Pancreas (tissue), 10 donors: Measurements from ENCODE around the gene TINCR. TPM values are rescaled to one million over a fixed set of nuclear protein-coding genes. Genes with fewer than 3 reads are reported as not detected.

Source experiments
- ATAC-seq, 4 donors: fragments of 200-7000 bp; cut with Tn5 transposase; one replicate each; pipeline versions ENCODE4 v1.8.0 to v1.9.1; 2020; ENCODE audit warnings: mild to moderate bottlenecking in 4 of 4, moderate library complexity in 4 of 4
- DNase-seq, 6 donors: peaks; one replicate each; pipeline ENCODE4 v3.0.0-alpha.2; 2020
- FAIRE-seq: peaks from 2 replicates; lab custom pipeline; 2012; peaks lifted over from hg19 to GRCh38; lab: Jason Lieb, UNC
- H3K27ac ChIP-seq, 4 donors: fragments of 200-600 bp; sonication (generic); 1 replicate in 3 of 4; 2 replicates in 1 of 4; pipeline versions ENCODE4 v1.5.0 to v1.8.0; 2020
- H3K27me3 ChIP-seq, 4 donors: fragments of 200-600 bp; one replicate each; pipeline ENCODE4 v1.8.0; 2021
- H3K36me3 ChIP-seq, 3 donors: fragments of 200-600 bp; sonication (generic) in 1 of 3; one replicate each; pipeline versions ENCODE4 v1.5.0 to v1.8.0; 2020 to 2021
- H3K4me1 ChIP-seq, 3 donors: fragments of 200-600 bp; one replicate each; pipeline ENCODE4 v1.8.0; 2021
- H3K4me3 ChIP-seq, 4 donors: fragments of 200-600 bp; sonication (generic) in 2 of 4; one replicate each; pipeline versions ENCODE4 v1.5.0 to v1.8.0; 2020 to 2021
- H3K9me3 ChIP-seq, 4 donors: fragments of 200-600 bp; one replicate each; pipeline ENCODE4 v1.8.0; 2021
- CTCF ChIP-seq, 4 donors: fragments of 200-600 bp; sonication (generic) in 3 of 4; IDR thresholded peaks; one replicate each; pipeline versions ENCODE4 v1.5.0 to v1.8.0; 2021; ENCODE audit warnings: antibody characterized with exemption in 4 of 4
- WGBS, 2 donors: extraction: QIAGEN DNeasy Blood & Tissue Kit; methylation state at CpG; one replicate each; pipeline ENCODE4 v1.1.7; 2013; 5-methylcytosine and 5-hydroxymethylcytosine counted together
- intact Hi-C, 3 donors: fragments of 100-400 bp; cut with DNase I; formaldehyde crosslinking; loops; one replicate each; pipeline versions ENCODE4 v1.11.1 to v1.14.2; 2022
- polyA plus RNA-seq, 2 donors: library from polyadenylated mRNA; stranded (reverse); fragments of 200-250 nt; gene quantifications; one replicate each; pipeline ENCODE4 v1.2.3, GENCODE V29; 2013
- total RNA-seq, 6 donors: library from RNA; stranded (reverse); fragmentation: NEBNext Ultra II Directional in 4 of 6; extraction: Animal tissue kit (Norgen Biotek cat#: 25700) in 4 of 6; gene quantifications; one replicate each; pipeline versions ENCODE4 v1.2.1 to v1.2.4, GENCODE V29; 2021 to 2023
- donor health status: healthy with polysubstance abuse.
- donor health status: DM: no; HTN: no; CAD: no; lungs with moderate emphysema.
- donor health status: DM: no; HTN: no; CAD: no.
- donor health status: control.
- donor health status: control.
- donor health status: Bipolar disorder and iron deficiency.
- donor health status: DM: yes; HTN: yes; CAD: no.
- donor health status: DM: no; HTN: no; CAD: no.
- donor health status: DM: no; HTN: no; CAD: no.
- donor health status: DM: yes; HTN: yes; CAD: no.

TINCR gene
- total and polyA plus RNA-seq, 8 donors = 0.09 to 0.85 (median 0.22) TPM; not detected in 1

- WGBS, 2 donors = 90 to 91% methylated on average over 21 to 22 of the region's 22 CpGs
- H3K27me3 ChIP-seq = no peaks in the 10 kb centered on the region
- H3K9me3 ChIP-seq = no peaks in the 10 kb centered on the region
- H3K4me1 ChIP-seq = no peaks in the 10 kb centered on the region
- H3K4me3 ChIP-seq = no peak overlapping the region
- intact Hi-C loops = no loop called here
- no peak overlapping the region for H3K27ac ChIP-seq
- peaks cover 14 to 89% (median 57%) of the 10 kb centered on the region in 3 donors for H3K36me3 ChIP-seq
- no peak for FAIRE-seq
- DNase-seq = no peak
- TF ChIP-seq CTCF (IDR thresholded peaks at IDR 0.05) = no peak
- ATAC-seq = no peak
Observed at GRCh38 chr19:5590151-5590864, 22.6 kb upstream of the TINCR start.

GRCh38 chr19:5588906-5589676 is 21.3 kb upstream of the TINCR start:
- 84 to 87% methylated on average over 30 of the region's 30 CpGs for WGBS, 2 donors
- no peak for ATAC-seq
- no peaks in the 10 kb centered on the region for H3K4me1 ChIP-seq
- no peak overlapping the region for H3K4me3 ChIP-seq
- no peak for TF ChIP-seq CTCF (IDR thresholded peaks at IDR 0.05)
- FAIRE-seq = no peak
- no peaks in the 10 kb centered on the region for H3K9me3 ChIP-seq
- H3K27me3 ChIP-seq = no peaks in the 10 kb centered on the region
- peaks cover 9 to 77% (median 45%) of the 10 kb centered on the region in 3 donors for H3K36me3 ChIP-seq
- intact Hi-C loops = loop anchor here in 2 of 3 donors (10.0 kb wide), 1 partner anchor 554 kb away; no protein-coding TSS in a partner anchor
- no peak overlapping the region for H3K27ac ChIP-seq
- no peak for DNase-seq

- 92 to 93% methylated on average over 10 of the region's 10 CpGs for WGBS, 2 donors
- peaks cover 9 to 70% (median 39%) of the 10 kb centered on the region in 3 donors for H3K36me3 ChIP-seq
- no peak for FAIRE-seq
- no peak for DNase-seq
- intact Hi-C loops = loop anchor here in 2 of 3 donors (10.0 kb wide), 1 partner anchor 554 kb away; no protein-coding TSS in a partner anchor
- no peak for TF ChIP-seq CTCF (IDR thresholded peaks at IDR 0.05)
- no peak overlapping the region for H3K4me3 ChIP-seq
- no peaks in the 10 kb centered on the region for H3K4me1 ChIP-seq
- H3K9me3 ChIP-seq = no peaks in the 10 kb centered on the region
- ATAC-seq = no peak
- no peak overlapping the region for H3K27ac ChIP-seq
- no peaks in the 10 kb centered on the region for H3K27me3 ChIP-seq
Observed at GRCh38 chr19:5588441-5588840, 20.7 kb upstream of the TINCR start.

GRCh38 chr19:5587661-5588060 is 19.9 kb upstream of the TINCR start:
- ATAC-seq (peak in 1 of 4 donors; percentile 5), DNase-seq (no peak), FAIRE-seq (no peak)
- no peaks in the 10 kb centered on the region for H3K27me3 ChIP-seq
- H3K9me3 ChIP-seq = no peaks in the 10 kb centered on the region
- no peak for TF ChIP-seq CTCF (IDR thresholded peaks at IDR 0.05)
- 82% methylated on average over 22 to 23 of the region's 23 CpGs for whole genome bisulfite sequencing, 2 donors
- no peaks in the 10 kb centered on the region for H3K4me1 ChIP-seq
- no peak overlapping the region for H3K27ac ChIP-seq
- peaks cover 4 to 63% (median 31%) of the 10 kb centered on the region in 3 donors for H3K36me3 ChIP-seq
- intact Hi-C loops = loop anchor here in 2 of 3 donors (10.0 kb wide), 1 partner anchor 553 kb away; no protein-coding TSS in a partner anchor
- no peak overlapping the region for H3K4me3 ChIP-seq
